Endothelial cell of umbilical vein (primary cell): ENCODE measurements around the gene SELENOM. TPM values are rescaled to one million over a fixed set of nuclear protein-coding genes. Genes with fewer than 3 reads are reported as not detected.
"Not testable (repeated sequence)": the region's sequence is repeated elsewhere in the genome, so short reads cannot be mapped to it uniquely, and the experiment has no call there.

Experiments used
- BruUV-seq: library from RNA; stranded (reverse); fragments of 400-500 nt; replicated peaks from 2 replicates; lab custom pipeline; 2021; lab: Mats Ljungman, UMichigan
- CTCF ChIA-PET: fragments of 300-600, 350-600 bp; sonication (Branson Sonifier 250); formaldehyde crosslinking; loops from one replicate; lab custom pipeline; 2021; ENCODE audit warnings: antibody characterized with exemption, inconsistent platforms; lab: Charles Lee
- POLR2A ChIA-PET: fragments of 300-600, 350-600 bp; sonication (Branson Sonifier 250); formaldehyde crosslinking; loops from one replicate; lab custom pipeline; 2021; ENCODE audit warnings: antibody characterized with exemption, inconsistent platforms; lab: Charles Lee
- DNase-seq: peaks from one replicate; pipeline ENCODE4 v3.0.0-alpha.2; 2011; ENCODE audit warnings: low read depth, low spot score
- FAIRE-seq: peaks from 2 replicates; lab custom pipeline; 2011; peaks lifted over from hg19 to GRCh38; lab: Jason Lieb, UNC
- H2AFZ ChIP-seq: 2 replicates; pipeline ENCODE4 v1.6.0; 2012; ENCODE audit warnings: low read depth, low read length, control low read depth, inconsistent platforms
- H3K27ac ChIP-seq: 2 replicates; pipeline ENCODE4 v1.5.1; 2011; ENCODE audit warnings: low read depth, mild to moderate bottlenecking, control low read depth, low read length, moderate library complexity; ENCODE audit not compliant: insufficient read depth
- H3K27me3 ChIP-seq, 2 experiments: 2 replicates each; pipeline versions ENCODE4 v1.6.0 to v1.6.1; 2011; ENCODE audit warnings: low read length in 2 of 2, mixed read lengths in 1 of 2; ENCODE audit not compliant: control insufficient read depth in 2 of 2, insufficient read depth in 2 of 2
- H3K36me3 ChIP-seq, 2 experiments: 2 replicates in 1 of 2; 3 replicates in 1 of 2; pipeline ENCODE4 v1.5.1; 2011; ENCODE audit warnings: low read length in 2 of 2, mild to moderate bottlenecking in 1 of 2, moderate library complexity in 1 of 2; ENCODE audit not compliant: control insufficient read depth in 2 of 2, insufficient read depth in 2 of 2; ENCODE audit errors: extremely low read depth in 1 of 2
- H3K4me1 ChIP-seq: 3 replicates; pipeline ENCODE4 v1.5.1; 2011; ENCODE audit warnings: mild to moderate bottlenecking, low read length; ENCODE audit not compliant: control insufficient read depth, insufficient read depth; ENCODE audit errors: extremely low read depth
- H3K4me2 ChIP-seq: 2 replicates; pipeline ENCODE4 v1.6.1; 2011; ENCODE audit warnings: low read length, control low read depth, mixed read lengths; ENCODE audit not compliant: insufficient read depth
- H3K4me3 ChIP-seq, 3 experiments: fragments of 200-600 bp in 1 of 3; sonication (generic), shearing (Covaris generic) in 1 of 3; replicated peaks in 1 of 3; 2 replicates each; pipeline ENCODE4 v1.5.1; 2011 to 2016; ENCODE audit warnings: control low read depth in 3 of 3, low read length in 3 of 3, mild to moderate bottlenecking in 2 of 3, inconsistent platforms in 1 of 3, low read depth in 1 of 3, moderate library complexity in 1 of 3; ENCODE audit not compliant: insufficient read depth in 1 of 3
- H3K79me2 ChIP-seq: 2 replicates; pipeline ENCODE4 v1.6.0; 2012; ENCODE audit warnings: low read length, inconsistent platforms; ENCODE audit not compliant: control insufficient read depth, insufficient read depth
- H3K9ac ChIP-seq: replicated peaks from 2 replicates; pipeline ENCODE3; 2011; ENCODE audit warnings: low read length, control low read depth; ENCODE audit not compliant: insufficient read depth; ENCODE audit errors: extremely low read depth
- H3K9me1 ChIP-seq: replicated peaks from 3 replicates; pipeline ENCODE4 v1.6.0; 2011; ENCODE audit warnings: mild to moderate bottlenecking, low read length; ENCODE audit not compliant: control insufficient read depth, insufficient read depth; ENCODE audit errors: extremely low read depth
- H3K9me3 ChIP-seq: replicated peaks from 2 replicates; pipeline ENCODE4 v1.5.1; 2012; ENCODE audit warnings: low read length, inconsistent platforms; ENCODE audit not compliant: control insufficient read depth, insufficient read depth
- H4K20me1 ChIP-seq: replicated peaks from 2 replicates; pipeline ENCODE3; 2011; ENCODE audit warnings: mild to moderate bottlenecking, low read length; ENCODE audit not compliant: control insufficient read depth, insufficient read depth; ENCODE audit errors: extremely low read depth
- EZH2 ChIP-seq: IDR thresholded peaks from 2 replicates; pipeline ENCODE4 v1.6.1; 2012; ENCODE audit warnings: borderline replicate concordance, low read depth, mild to moderate bottlenecking, moderate library complexity, low read length, inconsistent platforms; ENCODE audit not compliant: severe bottlenecking
- FOS ChIP-seq: IDR thresholded peaks from 2 replicates; pipeline ENCODE4 v1.6.1; 2011; ENCODE audit warnings: mild to moderate bottlenecking, low read length, moderate library complexity, borderline replicate concordance; ENCODE audit not compliant: insufficient read depth
- GATA2 ChIP-seq: IDR thresholded peaks from 2 replicates; pipeline ENCODE4 v1.7.0; 2011; ENCODE audit warnings: low read depth, mild to moderate bottlenecking, moderate library complexity, mixed read lengths, low read length; ENCODE audit not compliant: insufficient read length, insufficient read depth
- JUN ChIP-seq: IDR thresholded peaks from 2 replicates; pipeline ENCODE4 v1.6.1; 2011; ENCODE audit warnings: borderline replicate concordance, low read depth; ENCODE audit not compliant: insufficient read length, insufficient read depth
- MYC ChIP-seq: IDR thresholded peaks from one replicate; pipeline ENCODE4 v1.6.1; 2011; ENCODE audit warnings: mild to moderate bottlenecking, low read depth, low read length
- POLR2A ChIP-seq: IDR thresholded peaks from 2 replicates; pipeline ENCODE4 v1.6.1; 2012; ENCODE audit warnings: low read depth, mild to moderate bottlenecking, control low read depth, low read length
- dilution Hi-C: fragments of 300-500 bp; cut with MboI; formaldehyde crosslinking; loops from one replicate; pipeline ENCODE4 v1.15.0; 2019; ENCODE audit warnings: low sequenced_read_pairs; ENCODE audit not compliant: extremely low pct_ligation_motif_present
- intact Hi-C: fragments of 100-400 bp; cut with micrococcal nuclease; formaldehyde crosslinking; loops from one replicate; pipeline ENCODE4 v1.10.0; 2022
- polyA plus RNA-seq, 4 experiments: library from polyadenylated mRNA; depleted of rRNA in 3 of 4; stranded (reverse) in 3 of 4; unstranded in 1 of 4; fragments of >200 nt; gene quantifications; 2 replicates each; pipeline versions ENCODE4 v1.2.1 to v1.2.3, GENCODE V29; 2011 to 2012; ENCODE audit warnings: missing spikeins in 1 of 4
- total RNA-seq: library from RNA; stranded (reverse); gene quantifications from 2 replicates; pipeline ENCODE4 v1.2.3, GENCODE V29; 2021
- TF ChIP-seq, protein P1 (sequence below), 2 donors: IDR thresholded peaks; 1 replicate in 1 of 2; 2 replicates in 1 of 2; pipeline ENCODE4 v1.5.1; 2011; ENCODE audit warnings: low read length in 2 of 2, mild to moderate bottlenecking in 2 of 2, moderate library complexity in 2 of 2, control low read depth in 1 of 2, inconsistent platforms in 1 of 2, low read depth in 1 of 2; ENCODE audit not compliant: insufficient read depth in 1 of 2; ENCODE audit errors: extremely low read depth in 1 of 2
- TF ChIP-seq, protein P2 (sequence below): IDR thresholded peaks from 2 replicates; pipeline ENCODE4 v1.6.1; 2011; ENCODE audit not compliant: insufficient read depth, insufficient read length

SELENOM gene
- total and polyA plus RNA-seq, 2 donors (not counting 3 experiments of a cell fraction or from before 2014, with no cell fraction given), result 29.6 to 87.1 TPM

DNA sequence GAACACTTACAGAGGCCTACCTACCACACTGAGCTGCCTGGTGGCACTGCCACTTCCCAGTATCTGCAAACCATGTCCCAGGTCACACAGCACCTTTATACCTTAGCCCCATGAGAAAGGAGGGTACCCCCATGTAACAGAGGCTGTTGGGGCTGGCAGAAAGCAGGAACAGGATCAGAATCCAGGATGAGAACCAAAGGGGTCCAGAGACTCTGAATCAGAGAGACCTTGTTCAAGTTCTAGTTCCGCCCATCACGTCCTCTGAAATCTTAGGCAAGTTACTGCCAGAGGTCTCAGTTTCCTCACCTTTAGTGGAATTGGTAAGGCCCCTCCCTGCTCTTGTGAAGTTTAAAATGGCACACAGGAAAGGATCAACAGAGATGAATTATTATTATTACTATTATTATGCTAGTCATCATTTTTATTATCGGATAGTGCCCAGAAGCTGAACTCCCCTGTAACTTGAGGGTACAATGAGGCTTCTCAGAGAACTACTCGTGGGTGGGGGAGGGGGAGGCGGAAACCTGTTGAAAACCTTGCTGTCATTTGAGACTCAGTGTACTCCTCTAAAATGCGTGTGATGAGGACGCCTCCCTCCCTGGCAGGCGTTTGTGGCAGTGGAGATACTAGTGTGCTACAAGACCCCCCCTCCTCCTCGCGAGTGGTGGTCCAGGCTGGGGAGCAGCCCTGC lies 9.3 kb downstream of the SELENOM start:
- BruUV-seq, result no TSS peak
- no peaks in the 10 kb centered on the region for H3K9me3 ChIP-seq
- no peaks in the 10 kb centered on the region for H3K79me2 ChIP-seq
- no peaks in the 10 kb centered on the region for H4K20me1 ChIP-seq
- no peak overlapping the region for H3K27ac ChIP-seq
- no peak overlapping the region for H3K4me2 ChIP-seq
- no peak overlapping the region for H3K4me3 ChIP-seq
- ChIA-PET POLR2A (no interaction called here), CTCF (interaction anchor here (0.6 to 1.2 kb wide), 3 partner anchors 9 to 132 kb away, joined by 3 to 5 read pairs (median 4); partner anchors contain the start of gene SELENOM)
- FAIRE-seq (no peak), DNase-seq (no peak)
- H2AFZ ChIP-seq, result no peak overlapping the region
- TF ChIP-seq EZH2 (no peak), GATA2 (no peak), POLR2A (no peak), MYC (no peak), FOS (no peak), JUN (no peak)
- TF ChIP-seq, protein P1, sequence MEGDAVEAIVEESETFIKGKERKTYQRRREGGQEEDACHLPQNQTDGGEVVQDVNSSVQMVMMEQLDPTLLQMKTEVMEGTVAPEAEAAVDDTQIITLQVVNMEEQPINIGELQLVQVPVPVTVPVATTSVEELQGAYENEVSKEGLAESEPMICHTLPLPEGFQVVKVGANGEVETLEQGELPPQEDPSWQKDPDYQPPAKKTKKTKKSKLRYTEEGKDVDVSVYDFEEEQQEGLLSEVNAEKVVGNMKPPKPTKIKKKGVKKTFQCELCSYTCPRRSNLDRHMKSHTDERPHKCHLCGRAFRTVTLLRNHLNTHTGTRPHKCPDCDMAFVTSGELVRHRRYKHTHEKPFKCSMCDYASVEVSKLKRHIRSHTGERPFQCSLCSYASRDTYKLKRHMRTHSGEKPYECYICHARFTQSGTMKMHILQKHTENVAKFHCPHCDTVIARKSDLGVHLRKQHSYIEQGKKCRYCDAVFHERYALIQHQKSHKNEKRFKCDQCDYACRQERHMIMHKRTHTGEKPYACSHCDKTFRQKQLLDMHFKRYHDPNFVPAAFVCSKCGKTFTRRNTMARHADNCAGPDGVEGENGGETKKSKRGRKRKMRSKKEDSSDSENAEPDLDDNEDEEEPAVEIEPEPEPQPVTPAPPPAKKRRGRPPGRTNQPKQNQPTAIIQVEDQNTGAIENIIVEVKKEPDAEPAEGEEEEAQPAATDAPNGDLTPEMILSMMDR (IDR thresholded peaks at IDR 0.05; ENCODE audit: extremely low read depth in 1 of 2, insufficient read depth in 1 of 2, low read depth in 1 of 2, low read length in 2 of 2), result no peak
- TF ChIP-seq, protein P2, sequence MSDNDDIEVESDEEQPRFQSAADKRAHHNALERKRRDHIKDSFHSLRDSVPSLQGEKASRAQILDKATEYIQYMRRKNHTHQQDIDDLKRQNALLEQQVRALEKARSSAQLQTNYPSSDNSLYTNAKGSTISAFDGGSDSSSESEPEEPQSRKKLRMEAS, result no peak
- dilution Hi-C loops, result no loop called here
- no peaks in the 10 kb centered on the region for H3K27me3 ChIP-seq
- no peaks in the 10 kb centered on the region for H3K4me1 ChIP-seq
- H3K9me1 ChIP-seq, result no peaks in the 10 kb centered on the region
- intact Hi-C loops, result no loop called here
- peaks cover 26 to 76% of the 10 kb centered on the region in 2 experiments for H3K36me3 ChIP-seq
- no peak overlapping the region for H3K9ac ChIP-seq

DNA sequence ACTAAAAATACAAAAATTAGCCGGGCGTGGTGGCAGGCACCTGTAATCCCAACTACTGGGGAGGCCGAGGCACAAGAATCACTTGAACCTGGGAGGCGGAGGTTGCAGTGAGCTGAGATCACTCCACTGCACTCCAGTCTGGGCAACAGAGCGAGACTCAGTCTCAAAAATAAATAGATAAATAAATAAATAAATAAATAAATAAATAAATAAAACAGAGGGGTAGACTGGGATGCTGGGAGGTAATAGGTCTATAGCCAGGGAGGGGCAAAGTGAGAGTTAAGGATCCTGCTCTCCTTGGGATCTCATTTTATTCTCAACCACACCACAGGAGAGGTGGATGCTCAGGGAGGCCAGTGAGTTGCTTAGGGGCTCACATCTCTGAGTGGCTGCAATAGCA lies 9.8 kb downstream of the SELENOM start:
- DNase-seq, dilution Hi-C loops, POLR2A ChIA-PET, intact Hi-C loops, H3K4me2 ChIP-seq, H2AFZ ChIP-seq, H4K20me1 ChIP-seq, H3K9me1 ChIP-seq, H3K27me3 ChIP-seq, H3K9me3 ChIP-seq, H3K79me2 ChIP-seq, H3K4me1 ChIP-seq, FAIRE-seq, H3K4me3 ChIP-seq, BruUV-seq, H3K27ac ChIP-seq, H3K9ac ChIP-seq: not testable (repeated sequence)
- peaks cover 22 to 77% of the 10 kb centered on the region in 2 experiments for H3K36me3 ChIP-seq
- CTCF ChIA-PET, result interaction anchor here (1.2 kb wide), 1 partner anchor 12 kb away, joined by 3 read pairs; no protein-coding TSS in a partner anchor
